SK-N-SH treated with all-trans-retinoic acid at 6 μM for 48 hours (cell line): ENCODE data around the gene KATNIP.
A peak's percentile ranks its signal among the peaks of the same experiment; 100 is the strongest.

Experiments used
- ATAC-seq: fragments of 200-7000 bp; cut with Tn5 transposase; 3 replicates; pipeline ENCODE4 v1.9.1; 2020; ENCODE audit warnings: mild to moderate bottlenecking, moderate library complexity
- ARNTL ChIP-seq: fragments of 450-650 bp; formaldehyde crosslinking; IDR thresholded peaks from 2 replicates; pipeline ENCODE4 v1.5.0; 2020; ENCODE audit warnings: low read depth, mild to moderate bottlenecking, moderate library complexity, borderline replicate concordance
- CREB5 ChIP-seq: fragments of 250-450 bp; sonication (Bioruptor Pico); IDR thresholded peaks from 2 replicates; pipeline ENCODE4 v1.5.1; 2020; ENCODE audit warnings: low read depth, mild to moderate bottlenecking, moderate library complexity
- CSDC2 ChIP-seq: fragments of 250-450 bp; sonication (Bioruptor Pico); IDR thresholded peaks from 2 replicates; pipeline ENCODE4 v1.5.0; 2020; ENCODE audit warnings: mild to moderate bottlenecking, moderate library complexity
- CSRNP3 ChIP-seq: fragments of 250-450 bp; sonication (Bioruptor Pico); IDR thresholded peaks from 2 replicates; pipeline ENCODE4 v1.5.1; 2021; ENCODE audit warnings: mild to moderate bottlenecking, moderate library complexity
- ESRRG ChIP-seq: fragments of 250-450 bp; sonication (Bioruptor Pico); IDR thresholded peaks from 2 replicates; pipeline ENCODE4 v1.6.1; 2021; ENCODE audit warnings: mild to moderate bottlenecking
- GLIS3 ChIP-seq: fragments of 250-450 bp; sonication (Bioruptor Pico); IDR thresholded peaks from 2 replicates; pipeline ENCODE4 v1.5.0; 2020; ENCODE audit warnings: mild to moderate bottlenecking, moderate library complexity
- ISL1 ChIP-seq: fragments of 250-450 bp; sonication (Bioruptor Pico); IDR thresholded peaks from 2 replicates; pipeline ENCODE4 v2.1.2; 2022; ENCODE audit warnings: mild to moderate bottlenecking, moderate library complexity
- OSR1 ChIP-seq: fragments of 250-450 bp; sonication (Bioruptor Pico); IDR thresholded peaks from 2 replicates; pipeline ENCODE4 v1.8.0; 2022; ENCODE audit warnings: moderate library complexity, mild to moderate bottlenecking, inconsistent platforms
- POU6F1 ChIP-seq: fragments of 250-450 bp; sonication (Bioruptor Pico); IDR thresholded peaks from 2 replicates; pipeline ENCODE4 v1.8.0; 2021; ENCODE audit warnings: low read depth, mild to moderate bottlenecking, moderate library complexity, borderline replicate concordance
- PPARA ChIP-seq: fragments of 250-450 bp; sonication (Bioruptor Pico); IDR thresholded peaks from 2 replicates; pipeline ENCODE4 v1.5.0; 2020; ENCODE audit warnings: mild to moderate bottlenecking, borderline replicate concordance
- RARB ChIP-seq: fragments of 250-450 bp; sonication (Bioruptor Pico); IDR thresholded peaks from 2 replicates; pipeline ENCODE4 v1.8.0; 2021; ENCODE audit warnings: mild to moderate bottlenecking, moderate library complexity
- TCF4 ChIP-seq: fragments of 250-450 bp; sonication (Bioruptor Pico); IDR thresholded peaks from 2 replicates; pipeline ENCODE4 v1.8.0; 2021; ENCODE audit warnings: mild to moderate bottlenecking, moderate library complexity, borderline replicate concordance
- TOX ChIP-seq: fragments of 250-450 bp; sonication (Bioruptor Pico); IDR thresholded peaks from 2 replicates; pipeline ENCODE4 v1.8.0; 2021; ENCODE audit warnings: mild to moderate bottlenecking, moderate library complexity, borderline replicate concordance
- ZC3H10 ChIP-seq: fragments of 250-450 bp; sonication (Bioruptor Pico); IDR thresholded peaks from 2 replicates; pipeline ENCODE4 v1.5.1; 2021; ENCODE audit warnings: mild to moderate bottlenecking, moderate library complexity
- ZFP3 ChIP-seq: fragments of 250-450 bp; sonication (Bioruptor Pico); IDR thresholded peaks from 2 replicates; pipeline ENCODE4 v1.5.0; 2020; ENCODE audit warnings: mild to moderate bottlenecking, moderate library complexity
- ZFP30 ChIP-seq: fragments of 450-650 bp; formaldehyde crosslinking; IDR thresholded peaks from 2 replicates; pipeline ENCODE4 v1.5.0; 2022; ENCODE audit warnings: mild to moderate bottlenecking, moderate library complexity
- ZNF565 ChIP-seq: fragments of 450-650 bp; formaldehyde crosslinking; conservative IDR thresholded peaks from 2 replicates; pipeline ENCODE4 v1.5.0; 2020; ENCODE audit warnings: low read depth, mild to moderate bottlenecking, moderate library complexity
- ZNF70 ChIP-seq: fragments of 450-650 bp; formaldehyde crosslinking; IDR thresholded peaks from 2 replicates; pipeline ENCODE4 v1.5.0; 2020; ENCODE audit warnings: mild to moderate bottlenecking, moderate library complexity
- ZNF8 ChIP-seq: fragments of 450-650 bp; formaldehyde crosslinking; IDR thresholded peaks from 2 replicates; pipeline ENCODE4 v1.5.0; 2020; ENCODE audit warnings: mild to moderate bottlenecking, moderate library complexity
- TF ChIP-seq, protein P1 (sequence below): fragments of 250-450 bp; sonication (Bioruptor Pico); IDR thresholded peaks from 2 replicates; pipeline ENCODE4 v1.8.0; 2020; ENCODE audit warnings: mild to moderate bottlenecking, moderate library complexity, borderline replicate concordance
- TF ChIP-seq, protein P2 (sequence below): fragments of 250-450 bp; sonication (Bioruptor Pico); IDR thresholded peaks from 2 replicates; pipeline ENCODE4 v1.5.0; 2020; ENCODE audit warnings: mild to moderate bottlenecking, moderate library complexity

KATNIP gene

GRCh38 chr16:27549746-27550581 lies at the start of gene KATNIP, which contains the start of gene GTF3C1:
Gene KATNIP, plus strand, starts transcription at chr16:27550144. Its CDS starts 27 bp downstream, at chr16:27550171.
Gene GTF3C1, minus strand, starts transcription at chr16:27549913. Its CDS starts 23 bp downstream, at chr16:27549890.
- ATAC-seq: peak; percentile 99
- TF ChIP-seq ARNTL (CRISPR knock-in tag): no peak
- no peak for TF ChIP-seq RARB (CRISPR knock-in tag)
- TF ChIP-seq, protein P1, sequence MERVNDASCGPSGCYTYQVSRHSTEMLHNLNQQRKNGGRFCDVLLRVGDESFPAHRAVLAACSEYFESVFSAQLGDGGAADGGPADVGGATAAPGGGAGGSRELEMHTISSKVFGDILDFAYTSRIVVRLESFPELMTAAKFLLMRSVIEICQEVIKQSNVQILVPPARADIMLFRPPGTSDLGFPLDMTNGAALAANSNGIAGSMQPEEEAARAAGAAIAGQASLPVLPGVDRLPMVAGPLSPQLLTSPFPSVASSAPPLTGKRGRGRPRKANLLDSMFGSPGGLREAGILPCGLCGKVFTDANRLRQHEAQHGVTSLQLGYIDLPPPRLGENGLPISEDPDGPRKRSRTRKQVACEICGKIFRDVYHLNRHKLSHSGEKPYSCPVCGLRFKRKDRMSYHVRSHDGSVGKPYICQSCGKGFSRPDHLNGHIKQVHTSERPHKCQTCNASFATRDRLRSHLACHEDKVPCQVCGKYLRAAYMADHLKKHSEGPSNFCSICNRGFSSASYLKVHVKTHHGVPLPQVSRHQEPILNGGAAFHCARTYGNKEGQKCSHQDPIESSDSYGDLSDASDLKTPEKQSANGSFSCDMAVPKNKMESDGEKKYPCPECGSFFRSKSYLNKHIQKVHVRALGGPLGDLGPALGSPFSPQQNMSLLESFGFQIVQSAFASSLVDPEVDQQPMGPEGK: no peak
- TF ChIP-seq, protein P2, sequence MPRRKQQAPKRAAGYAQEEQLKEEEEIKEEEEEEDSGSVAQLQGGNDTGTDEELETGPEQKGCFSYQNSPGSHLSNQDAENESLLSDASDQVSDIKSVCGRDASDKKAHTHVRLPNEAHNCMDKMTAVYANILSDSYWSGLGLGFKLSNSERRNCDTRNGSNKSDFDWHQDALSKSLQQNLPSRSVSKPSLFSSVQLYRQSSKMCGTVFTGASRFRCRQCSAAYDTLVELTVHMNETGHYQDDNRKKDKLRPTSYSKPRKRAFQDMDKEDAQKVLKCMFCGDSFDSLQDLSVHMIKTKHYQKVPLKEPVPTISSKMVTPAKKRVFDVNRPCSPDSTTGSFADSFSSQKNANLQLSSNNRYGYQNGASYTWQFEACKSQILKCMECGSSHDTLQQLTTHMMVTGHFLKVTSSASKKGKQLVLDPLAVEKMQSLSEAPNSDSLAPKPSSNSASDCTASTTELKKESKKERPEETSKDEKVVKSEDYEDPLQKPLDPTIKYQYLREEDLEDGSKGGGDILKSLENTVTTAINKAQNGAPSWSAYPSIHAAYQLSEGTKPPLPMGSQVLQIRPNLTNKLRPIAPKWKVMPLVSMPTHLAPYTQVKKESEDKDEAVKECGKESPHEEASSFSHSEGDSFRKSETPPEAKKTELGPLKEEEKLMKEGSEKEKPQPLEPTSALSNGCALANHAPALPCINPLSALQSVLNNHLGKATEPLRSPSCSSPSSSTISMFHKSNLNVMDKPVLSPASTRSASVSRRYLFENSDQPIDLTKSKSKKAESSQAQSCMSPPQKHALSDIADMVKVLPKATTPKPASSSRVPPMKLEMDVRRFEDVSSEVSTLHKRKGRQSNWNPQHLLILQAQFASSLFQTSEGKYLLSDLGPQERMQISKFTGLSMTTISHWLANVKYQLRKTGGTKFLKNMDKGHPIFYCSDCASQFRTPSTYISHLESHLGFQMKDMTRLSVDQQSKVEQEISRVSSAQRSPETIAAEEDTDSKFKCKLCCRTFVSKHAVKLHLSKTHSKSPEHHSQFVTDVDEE: no peak
- no peak for TF ChIP-seq GLIS3 (CRISPR knock-in tag)
- no peak for TF ChIP-seq ISL1 (CRISPR knock-in tag)
- no peak for TF ChIP-seq CSRNP3 (CRISPR knock-in tag)
- TF ChIP-seq ZNF565 (CRISPR knock-in tag): no peak
- no peak for TF ChIP-seq ZC3H10 (CRISPR knock-in tag)
- TF ChIP-seq POU6F1 (CRISPR knock-in tag): no peak
- TF ChIP-seq ZNF8 (CRISPR knock-in tag): no peak
- TF ChIP-seq PPARA (CRISPR knock-in tag): no peak
- TF ChIP-seq ZFP30 (CRISPR knock-in tag): no peak
- no peak for TF ChIP-seq TOX (CRISPR knock-in tag)
- no peak for TF ChIP-seq TCF4 (CRISPR knock-in tag)

DNA sequence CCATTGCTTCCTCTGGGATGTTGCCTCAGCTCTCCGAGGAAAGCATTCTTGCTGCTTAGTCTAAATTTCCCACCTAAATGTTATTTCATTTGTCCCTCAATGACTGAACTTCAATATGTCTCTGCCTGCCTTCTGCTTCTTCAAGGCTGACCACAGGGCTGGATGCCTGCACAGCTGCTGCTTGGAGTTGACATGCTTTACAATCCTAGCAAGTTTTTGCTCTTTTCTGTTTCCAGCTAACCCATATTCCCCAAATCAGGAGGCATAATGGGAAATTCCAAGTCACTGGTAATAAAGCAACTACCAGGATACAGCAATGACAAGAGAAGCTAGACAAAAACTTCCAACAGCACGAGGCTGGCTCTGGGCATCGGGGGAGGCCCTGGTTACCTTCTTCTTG lies 49.1 kb upstream of the KATNIP start:
- no peak for ATAC-seq
- no peak for TF ChIP-seq ARNTL (CRISPR knock-in tag)
- no peak for TF ChIP-seq CREB5 (CRISPR knock-in tag)
- TF ChIP-seq, protein P2: no peak
- TF ChIP-seq ISL1 (CRISPR knock-in tag): no peak
- TF ChIP-seq TCF4 (CRISPR knock-in tag): no peak
- no peak for TF ChIP-seq ZNF565 (CRISPR knock-in tag)
- TF ChIP-seq POU6F1 (CRISPR knock-in tag): no peak
- no peak for TF ChIP-seq ZFP3
- no peak for TF ChIP-seq ZNF70 (CRISPR knock-in tag)
- no peak for TF ChIP-seq OSR1 (CRISPR knock-in tag)
- no peak for TF ChIP-seq ZC3H10 (CRISPR knock-in tag)
- TF ChIP-seq CSDC2 (CRISPR knock-in tag): no peak
- TF ChIP-seq RARB (CRISPR knock-in tag): no peak
- no peak for TF ChIP-seq ESRRG (CRISPR knock-in tag)
- TF ChIP-seq, all 23 proteins: peak for 0
